Testis (tissue), 2 donors: ENCODE results near the gene CDH23.

Experiments
- POLR2A ChIP-seq: fragments of 450-650 bp; IDR thresholded peaks from one replicate; pipeline ENCODE4 v1.6.1; 2017; ENCODE audit warnings: antibody characterized with exemption, mild to moderate bottlenecking, moderate library complexity
- TF ChIP-seq, protein P1 (sequence below), 3 experiments: fragments of 450-650 bp in 2 of 3; fragments of 200-600 bp in 1 of 3; sonication (generic) in 1 of 3; IDR thresholded peaks; one replicate each; pipeline ENCODE4 v1.5.1; 2016 to 2019; ENCODE audit warnings: antibody characterized with exemption in 3 of 3, mild to moderate bottlenecking in 2 of 3, moderate library complexity in 1 of 3

- TF ChIP-seq, protein P1, sequence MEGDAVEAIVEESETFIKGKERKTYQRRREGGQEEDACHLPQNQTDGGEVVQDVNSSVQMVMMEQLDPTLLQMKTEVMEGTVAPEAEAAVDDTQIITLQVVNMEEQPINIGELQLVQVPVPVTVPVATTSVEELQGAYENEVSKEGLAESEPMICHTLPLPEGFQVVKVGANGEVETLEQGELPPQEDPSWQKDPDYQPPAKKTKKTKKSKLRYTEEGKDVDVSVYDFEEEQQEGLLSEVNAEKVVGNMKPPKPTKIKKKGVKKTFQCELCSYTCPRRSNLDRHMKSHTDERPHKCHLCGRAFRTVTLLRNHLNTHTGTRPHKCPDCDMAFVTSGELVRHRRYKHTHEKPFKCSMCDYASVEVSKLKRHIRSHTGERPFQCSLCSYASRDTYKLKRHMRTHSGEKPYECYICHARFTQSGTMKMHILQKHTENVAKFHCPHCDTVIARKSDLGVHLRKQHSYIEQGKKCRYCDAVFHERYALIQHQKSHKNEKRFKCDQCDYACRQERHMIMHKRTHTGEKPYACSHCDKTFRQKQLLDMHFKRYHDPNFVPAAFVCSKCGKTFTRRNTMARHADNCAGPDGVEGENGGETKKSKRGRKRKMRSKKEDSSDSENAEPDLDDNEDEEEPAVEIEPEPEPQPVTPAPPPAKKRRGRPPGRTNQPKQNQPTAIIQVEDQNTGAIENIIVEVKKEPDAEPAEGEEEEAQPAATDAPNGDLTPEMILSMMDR (IDR thresholded peaks at IDR 0.05): no peak
- no peak for TF ChIP-seq POLR2A
These were observed 139.6 kb downstream of the CDH23 start for GRCh38 chr10:71536332-71536731.
